Endothelial cell of hepatic sinusoid (primary cell): Measurements from ENCODE around the gene KRTAP10-6.
"Not testable (repeated sequence)": the region's sequence is repeated elsewhere in the genome, so short reads cannot be mapped to it uniquely, and the experiment has no call there.

Experiments
- in situ Hi-C: cut with HindIII; loops from 2 replicates; pipeline ENCODE4 v1.10.0; 2017; ENCODE audit warnings: low sequenced_read_pairs

Gene KRTAP10-6

GRCh38 chr21:44600118-44600978 is 8.0 kb upstream of the KRTAP10-6 start, which contains the start of gene KRTAP10-7:
Gene KRTAP10-7 (plus strand): TSS chr21:44600597. CDS start chr21:44600622, 25 bp downstream.
- in situ Hi-C loops = not testable (repeated sequence)

DNA sequence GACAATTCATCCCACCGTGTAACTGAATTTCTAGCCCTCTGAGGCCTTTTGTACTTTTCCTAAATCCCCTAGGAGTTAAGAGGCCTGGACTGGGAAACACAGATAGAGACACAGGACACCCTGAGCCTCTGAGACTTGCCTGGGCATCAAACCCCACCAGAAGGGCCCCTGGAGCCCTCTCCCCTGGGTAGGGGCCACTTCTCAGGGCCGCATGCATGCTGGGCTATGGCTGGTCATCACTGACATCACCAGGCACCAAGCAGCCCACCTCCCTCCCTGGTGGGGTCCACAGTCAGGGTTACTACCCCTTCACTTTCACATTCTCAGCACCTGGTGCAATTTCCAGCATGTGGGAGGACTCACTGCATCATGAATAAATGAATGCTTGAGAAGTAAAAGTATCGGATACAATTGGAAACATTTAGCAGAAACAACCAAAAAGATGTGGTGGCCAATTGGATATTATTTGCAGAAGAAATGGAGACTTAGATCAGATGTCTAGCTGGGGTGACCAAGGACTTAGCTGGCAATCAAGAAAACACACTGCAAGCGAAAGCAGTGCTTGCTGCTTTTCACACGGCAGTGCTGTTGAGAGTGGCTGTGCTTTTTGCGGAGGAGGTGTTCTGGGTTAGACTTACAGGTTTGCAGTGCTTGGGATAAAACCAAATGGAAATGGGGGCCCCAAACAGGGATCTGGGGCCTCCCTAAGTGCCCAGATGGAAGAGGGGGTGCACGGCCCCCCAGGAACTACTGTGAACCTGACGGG is 7.1 kb upstream of the KRTAP10-6 start:
- in situ Hi-C loops = no loop called here

DNA sequence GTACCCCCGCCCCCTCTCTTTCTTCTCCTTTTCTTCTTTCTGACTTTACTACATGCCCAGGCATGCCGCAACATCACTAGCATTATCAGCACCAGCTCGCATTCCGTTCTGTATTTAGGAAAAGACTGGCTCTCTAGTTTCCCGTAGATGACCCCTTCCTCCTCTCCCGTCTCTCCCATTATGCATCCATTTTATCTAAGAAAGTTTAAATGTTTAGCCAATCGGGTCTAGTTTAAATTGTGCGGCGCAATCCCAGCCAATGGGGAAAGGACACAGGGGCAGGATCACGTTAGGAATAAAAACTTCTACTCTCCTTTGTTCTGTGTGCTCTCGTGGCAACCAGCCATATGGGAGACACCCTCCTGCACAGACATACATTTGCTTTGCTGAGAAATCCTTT is 5.8 kb upstream of the KRTAP10-6 start:
- in situ Hi-C loops = no loop called here

DNA sequence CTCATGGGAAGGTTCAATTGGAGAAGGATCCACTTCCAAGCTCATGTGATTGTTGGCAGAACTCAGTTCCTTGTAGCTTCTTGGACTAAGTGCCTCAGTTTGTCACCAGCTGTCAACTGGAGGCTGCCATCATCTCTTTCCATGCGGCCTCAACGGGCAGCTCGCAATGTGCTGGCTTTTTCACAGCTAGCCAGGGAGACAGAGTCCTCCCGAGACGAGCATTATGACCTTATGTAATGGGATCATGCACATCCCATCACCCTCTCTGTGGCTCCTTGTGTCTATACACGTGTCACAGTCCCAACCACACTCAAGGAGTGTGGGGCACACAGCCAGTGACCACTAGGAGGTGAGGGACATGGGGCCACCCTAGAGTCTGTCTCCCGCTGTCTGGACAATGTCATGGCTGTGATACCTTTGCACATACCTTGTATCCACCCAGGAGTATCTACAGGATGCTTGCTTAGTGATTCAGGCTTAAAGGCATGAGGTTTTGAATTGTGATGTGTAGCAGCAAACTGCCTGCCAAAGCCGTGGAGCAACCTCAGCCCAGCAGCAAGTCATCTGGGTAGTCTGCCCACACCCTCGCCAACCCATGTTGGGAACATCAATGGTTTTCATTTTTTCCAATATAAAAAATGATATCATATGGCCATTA is 3.9 kb upstream of the KRTAP10-6 start:
- in situ Hi-C loops = no loop called here

DNA sequence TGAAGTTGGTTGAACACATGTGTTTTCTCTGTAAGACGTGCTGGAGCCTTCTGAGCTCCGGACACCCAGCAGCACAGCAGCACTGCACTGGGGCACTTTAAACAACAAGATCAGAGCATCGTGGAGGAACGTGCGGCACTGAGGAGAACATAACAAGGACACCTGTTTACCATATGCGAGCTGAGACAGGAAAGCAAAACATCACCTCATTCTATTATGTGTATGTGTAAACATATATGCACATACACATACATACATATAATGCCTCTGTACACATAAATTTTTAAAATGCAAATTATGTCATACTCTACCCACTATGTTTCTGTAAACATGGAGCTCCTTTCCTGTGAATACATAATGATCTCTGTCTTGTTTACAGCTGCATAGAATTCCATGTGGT is 3.2 kb upstream of the KRTAP10-6 start:
- in situ Hi-C loops = no loop called here

GRCh38 chr21:44594406-44594916 is 2.2 kb upstream of the KRTAP10-6 start:
- in situ Hi-C loops = no loop called here

DNA sequence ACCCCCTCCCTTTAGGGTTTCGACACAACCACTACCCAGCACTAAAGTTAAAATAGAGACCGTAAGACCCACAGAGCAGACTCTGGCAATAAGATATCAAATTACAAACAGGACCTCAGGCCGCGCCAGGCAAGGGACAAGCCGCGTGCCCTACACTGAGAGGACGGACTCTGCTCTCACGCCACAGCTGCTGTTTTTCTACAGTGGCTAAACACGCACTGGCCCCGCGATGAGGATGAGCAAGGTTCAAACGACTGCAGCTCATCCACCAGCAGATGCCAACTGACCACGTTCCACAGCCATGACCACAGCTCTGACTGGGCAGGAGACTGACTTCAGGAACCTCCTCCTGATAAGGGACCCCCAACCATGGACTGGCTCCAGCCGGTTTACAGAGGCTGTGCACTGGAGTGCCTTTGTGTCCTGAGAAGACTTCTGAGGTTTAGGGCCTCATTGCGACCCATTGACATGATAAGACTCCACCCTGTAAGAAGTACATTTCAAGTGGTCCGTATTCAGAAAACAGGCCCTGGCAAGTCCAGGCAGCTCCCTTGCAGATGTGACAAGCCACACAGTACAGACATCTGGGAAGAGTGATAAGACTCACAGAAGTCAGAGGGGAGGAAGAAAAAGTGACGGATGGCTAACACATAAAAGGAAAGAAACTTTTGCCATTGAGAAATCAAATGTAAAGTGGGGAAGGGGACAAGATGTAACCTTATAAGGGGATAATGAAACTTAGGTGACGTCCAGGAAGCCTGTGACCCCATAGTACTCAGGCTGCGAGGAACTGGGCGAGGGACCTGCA is 1.5 kb upstream of the KRTAP10-6 start:
- in situ Hi-C loops = no loop called here

GRCh38 chr21:44591801-44592130 is 539 bp downstream of the KRTAP10-6 start:
- in situ Hi-C loops = not testable (repeated sequence)

DNA sequence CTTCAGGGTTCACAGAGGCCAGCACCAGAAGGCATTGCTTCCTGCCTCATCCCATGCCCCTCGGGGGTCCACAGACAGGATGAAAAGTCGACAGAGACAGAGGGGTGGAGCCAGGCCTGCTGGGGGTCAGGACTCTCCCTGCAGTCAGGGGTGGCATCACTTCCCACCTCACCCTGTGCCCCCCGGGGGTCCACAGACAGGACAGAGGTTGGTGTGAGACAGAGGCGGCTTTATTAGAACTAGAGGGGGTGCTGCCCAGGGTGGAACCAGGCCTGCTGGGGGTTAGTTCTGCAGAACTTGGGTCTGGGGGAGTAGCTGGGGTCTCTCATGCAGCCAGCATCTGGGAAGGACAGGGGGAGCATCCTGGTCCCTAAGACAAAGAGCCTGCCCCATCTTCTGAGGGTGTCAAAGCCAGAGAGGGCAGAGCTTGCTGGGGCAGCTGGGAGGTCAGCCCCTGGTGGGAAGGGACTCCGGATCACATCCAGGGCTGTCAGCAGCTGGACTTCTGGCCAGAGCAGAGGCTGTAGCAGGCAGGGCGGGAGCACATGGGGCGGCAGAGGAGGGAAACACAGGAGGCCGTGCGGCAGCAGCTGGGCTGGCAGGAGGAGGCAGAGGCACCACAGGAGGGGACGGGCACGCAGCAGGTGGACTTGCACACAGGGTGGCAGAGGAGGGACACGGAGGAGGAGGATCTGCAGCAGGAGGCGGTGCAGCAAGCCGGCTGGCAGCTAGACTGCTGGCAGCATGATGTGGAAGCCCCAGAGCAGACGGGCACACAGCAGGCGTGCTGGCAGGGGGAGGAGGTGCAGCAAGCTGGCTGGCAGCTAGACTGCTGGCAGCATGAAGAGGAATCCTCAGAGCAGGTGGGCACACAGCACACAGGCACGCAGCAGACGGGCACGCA is 1.2 kb downstream of the KRTAP10-6 start:
- in situ Hi-C loops = not testable (repeated sequence)

DNA sequence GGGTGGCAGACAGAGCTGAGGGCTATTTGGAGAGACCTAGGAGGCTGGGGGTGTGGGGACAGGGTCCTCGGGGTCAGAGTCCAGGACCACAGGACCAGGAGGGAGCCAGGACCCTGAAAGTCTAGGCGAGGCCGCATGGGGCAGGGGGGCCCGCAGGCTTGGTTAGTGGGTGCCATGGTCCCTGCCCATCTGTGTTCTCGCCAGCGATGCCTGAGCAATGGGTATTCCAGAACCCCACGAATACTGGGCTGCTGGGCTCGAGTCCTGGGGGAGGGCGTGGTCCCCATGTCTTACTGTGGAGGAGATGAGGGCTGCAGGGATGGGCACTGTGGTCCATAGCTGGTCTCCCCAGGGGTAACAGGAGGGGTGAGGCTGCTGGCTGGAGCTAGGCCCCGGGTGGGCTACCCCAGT is 2.0 kb downstream of the KRTAP10-6 start:
- in situ Hi-C loops = no loop called here

- in situ Hi-C loops = no loop called here
These were observed 2.6 kb downstream of the KRTAP10-6 start for GRCh38 chr21:44589586-44590305.

GRCh38 chr21:44589094-44589493 is 3.2 kb downstream of the KRTAP10-6 start:
- in situ Hi-C loops = no loop called here

- in situ Hi-C loops = no loop called here
These were observed 6.4 kb downstream of the KRTAP10-6 start for GRCh38 chr21:44585892-44586291.

DNA sequence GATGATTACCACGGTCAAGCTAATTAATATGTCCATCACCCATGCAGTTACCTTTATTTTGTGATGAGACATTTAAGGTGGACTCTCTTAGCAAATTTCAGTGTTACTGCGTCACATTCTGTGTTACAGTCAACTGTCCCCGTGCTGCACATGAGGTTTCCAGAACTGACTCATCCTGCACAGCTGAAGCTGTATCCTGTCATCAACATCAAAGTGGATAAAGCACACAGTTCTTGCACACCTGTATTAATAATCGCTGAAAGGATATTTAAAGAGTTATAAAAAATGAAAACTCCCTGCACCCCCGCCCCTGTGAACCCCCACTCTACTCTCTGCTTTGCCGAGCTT is 8.5 kb downstream of the KRTAP10-6 start:
- in situ Hi-C loops = no loop called here

- in situ Hi-C loops = no loop called here
These were observed 9.1 kb downstream of the KRTAP10-6 start for GRCh38 chr21:44583089-44583799.

DNA sequence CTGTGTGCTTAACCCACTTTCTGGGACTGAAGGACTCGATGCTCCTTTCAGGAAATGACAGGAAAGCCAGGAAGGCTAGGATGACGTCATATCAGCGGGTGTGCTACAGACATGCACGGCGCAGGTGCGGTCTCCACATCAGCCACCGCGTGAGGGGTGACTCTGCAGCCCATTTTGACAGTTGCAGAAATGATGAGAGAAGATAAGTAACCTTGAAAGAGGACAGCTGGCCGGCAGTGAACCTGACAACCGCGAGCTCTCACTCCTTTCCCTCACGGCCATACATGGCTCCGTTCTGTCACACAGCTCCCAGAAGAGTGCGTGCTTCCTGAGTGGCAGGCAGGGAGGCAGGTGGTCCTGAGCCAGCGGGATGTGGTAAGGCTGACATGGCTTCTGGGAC is 10.2 kb downstream of the KRTAP10-6 start:
- in situ Hi-C loops = no loop called here

DNA sequence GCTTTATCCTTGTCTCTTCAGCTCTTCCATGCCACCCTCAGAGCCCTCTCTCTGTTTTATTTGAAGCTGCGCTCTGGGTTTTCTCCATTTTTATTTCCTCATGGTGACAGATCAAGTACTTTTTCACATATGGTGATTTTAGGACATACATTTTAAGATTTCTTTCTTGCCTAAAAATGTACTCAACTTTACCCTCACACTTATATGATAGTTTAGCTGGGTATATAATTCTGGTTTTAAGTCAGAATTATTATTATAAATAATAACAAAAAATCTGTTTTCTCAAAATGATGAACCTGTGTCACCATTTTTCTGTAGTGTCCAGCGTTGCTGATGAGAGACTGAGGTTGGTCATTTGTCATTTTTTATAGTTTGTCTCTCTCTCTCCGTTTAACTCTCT is 11.1 kb downstream of the KRTAP10-6 start:
- in situ Hi-C loops = no loop called here

GRCh38 chr21:44580231-44580821 is 12.0 kb downstream of the KRTAP10-6 start, which contains the start of gene KRTAP10-5:
Gene KRTAP10-5 (minus strand): TSS chr21:44580604. CDS start chr21:44580578, 26 bp downstream.
- in situ Hi-C loops = not testable (repeated sequence)
